GM19351 (cell line): ENCODE measurements around the gene HOXA6.

Experiments
- ATAC-seq: cut with Tn5 transposase; IDR thresholded peaks from one replicate; pipeline ENCODE4 v1.9.1; 2021; ENCODE audit warnings: mild to moderate bottlenecking, moderate library complexity; ENCODE audit not compliant: unreplicated experiment

Gene HOXA6

GRCh38 chr7:27124902-27125689, 22.5 kb downstream of the HOXA6 start:
- ATAC-seq: no peak

GRCh38 chr7:27124096-27124901, 23.3 kb downstream of the HOXA6 start:
- ATAC-seq: no peak

GRCh38 chr7:27123477-27124053, 24.0 kb downstream of the HOXA6 start:
- no peak for ATAC-seq

- ATAC-seq: no peak
These were observed 24.5 kb downstream of the HOXA6 start for GRCh38 chr7:27123007-27123476.

GRCh38 chr7:27122077-27122910, 25.3 kb downstream of the HOXA6 start:
- ATAC-seq: no peak

DNA sequence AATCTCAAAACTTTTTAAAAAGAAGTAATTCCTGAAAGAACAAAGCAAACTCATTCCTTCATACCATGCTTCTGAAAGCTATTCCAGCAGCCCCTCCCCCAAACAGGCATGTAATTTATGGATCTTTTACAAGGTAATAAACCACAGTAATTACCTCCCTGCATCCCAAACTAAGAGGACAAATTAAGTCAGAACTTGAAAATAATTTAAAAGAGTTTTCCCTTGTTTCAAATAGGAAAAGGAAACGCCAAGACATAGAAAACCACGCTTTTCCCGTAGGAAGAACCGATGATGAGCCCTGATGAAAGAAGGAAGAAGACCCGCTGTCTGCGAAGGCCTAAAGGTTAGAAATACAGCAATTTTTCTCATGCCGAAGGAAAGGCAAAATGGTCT, 25.9 kb downstream of the HOXA6 start:
- no peak for ATAC-seq

DNA sequence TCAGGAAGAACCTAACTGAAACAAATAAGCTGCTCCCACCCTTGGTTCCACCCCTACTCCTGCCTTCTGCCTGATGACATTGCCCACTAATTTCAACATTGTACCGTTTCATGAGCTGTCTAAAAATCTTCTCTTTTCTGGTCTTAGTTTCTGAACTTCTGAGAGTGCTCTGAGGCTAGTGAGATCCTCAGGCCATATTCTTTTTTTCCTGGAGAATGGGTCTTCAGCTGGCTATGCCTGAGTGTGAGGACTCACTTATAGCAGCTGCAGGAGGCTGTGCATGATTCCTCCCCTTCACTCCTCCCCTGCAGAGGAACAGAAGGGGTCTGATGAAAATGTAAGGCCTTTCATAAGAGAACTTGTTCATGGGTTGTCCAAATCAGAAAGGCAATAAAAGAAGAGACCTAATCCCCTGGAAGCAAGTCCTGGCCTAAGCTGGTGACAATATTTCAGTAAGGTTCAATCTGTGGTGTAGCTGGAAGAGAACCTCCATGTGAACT, 28.1 kb downstream of the HOXA6 start:
- no peak for ATAC-seq

- no peak for ATAC-seq
These were observed 29.0 kb downstream of the HOXA6 start for GRCh38 chr7:27118580-27118979.

GRCh38 chr7:27117887-27118491, 29.6 kb downstream of the HOXA6 start:
- no peak for ATAC-seq

DNA sequence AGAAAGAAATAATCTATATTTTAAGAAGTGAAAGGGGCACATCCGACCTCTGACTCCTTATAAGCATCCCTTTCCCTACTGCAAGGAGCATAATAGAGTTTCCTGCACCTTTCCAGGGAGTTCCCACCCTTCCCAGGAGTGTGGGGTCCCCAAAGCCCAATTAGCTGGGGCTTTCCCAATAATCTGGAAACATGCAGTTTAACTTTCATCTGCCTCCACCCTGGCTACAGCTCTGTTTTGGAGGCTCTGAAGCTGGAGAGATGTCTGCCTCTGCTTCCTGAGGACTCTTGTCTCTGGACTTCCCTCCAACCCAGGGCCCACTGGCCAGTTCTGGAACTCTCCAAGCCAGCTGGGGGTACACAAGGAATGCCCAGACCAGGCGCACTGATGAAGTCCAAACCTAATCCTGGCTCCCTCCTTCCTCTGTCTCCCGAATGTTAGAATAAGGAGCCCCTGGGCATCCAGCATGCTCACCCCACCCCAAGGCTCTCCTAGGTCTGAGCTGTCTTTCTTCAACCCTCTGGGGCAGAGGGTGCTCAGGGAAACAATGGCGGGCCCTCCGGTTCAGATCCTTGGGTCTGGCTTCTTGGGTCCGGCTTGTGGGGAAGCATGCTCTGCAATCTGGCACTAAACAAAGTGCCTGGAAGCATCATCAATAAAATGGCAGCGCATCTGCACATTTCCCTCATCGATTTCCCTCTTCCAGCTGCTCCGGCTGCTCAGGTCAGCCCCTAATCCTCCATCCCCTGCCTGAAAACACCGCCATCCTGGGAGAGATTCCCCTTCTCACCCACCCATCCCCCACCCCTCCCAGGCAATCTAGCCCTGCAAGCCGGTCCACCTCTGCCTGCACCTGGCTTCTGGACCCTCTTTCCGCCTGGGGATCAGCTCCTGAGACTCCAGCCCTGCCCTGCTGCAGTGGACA, 30.4 kb downstream of the HOXA6 start:
- ATAC-seq: no peak

DNA sequence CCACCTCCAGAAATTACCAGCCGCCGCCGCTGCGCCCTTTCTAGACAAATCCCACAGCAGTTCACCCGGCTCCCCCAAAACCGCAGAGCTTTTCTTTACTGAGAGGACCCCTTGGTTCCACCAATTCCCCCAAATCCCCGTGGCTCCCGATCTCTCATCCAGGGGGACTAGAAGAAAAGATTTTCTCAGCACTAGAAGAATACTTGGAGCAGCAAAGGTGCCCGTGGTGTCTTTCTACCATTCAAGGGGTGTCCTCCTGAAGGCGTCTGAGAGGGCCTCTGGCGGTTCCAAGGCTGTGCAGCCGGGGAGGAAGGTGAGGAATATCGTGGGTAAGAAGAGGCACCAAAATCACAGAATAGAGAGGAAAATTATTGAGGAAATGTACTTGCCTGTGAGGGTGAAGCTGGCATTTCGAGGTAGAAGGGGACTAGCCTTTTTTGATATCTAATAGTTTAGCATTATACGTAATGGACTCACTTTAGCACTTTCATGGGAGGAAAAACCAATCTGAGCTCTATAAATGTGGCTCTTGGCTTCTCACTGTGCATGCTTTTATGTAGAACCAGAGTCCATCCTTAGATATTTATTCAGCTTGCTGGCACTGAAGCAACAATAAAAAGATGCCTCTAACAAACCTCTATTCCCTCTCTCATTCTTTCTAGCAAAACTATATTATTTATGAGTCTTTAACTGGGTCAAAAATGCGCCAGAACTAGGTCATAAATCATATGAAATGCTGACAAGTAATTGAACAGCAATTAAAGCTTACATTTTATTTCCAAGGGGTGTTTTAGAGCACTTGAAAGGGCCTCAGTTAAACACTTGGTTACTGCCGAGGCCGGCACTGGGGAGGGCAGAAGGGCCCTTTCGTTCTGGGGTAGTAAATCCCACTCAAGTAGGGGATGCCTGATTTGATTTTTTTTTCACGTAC, 31.3 kb downstream of the HOXA6 start:
- ATAC-seq: no peak

DNA sequence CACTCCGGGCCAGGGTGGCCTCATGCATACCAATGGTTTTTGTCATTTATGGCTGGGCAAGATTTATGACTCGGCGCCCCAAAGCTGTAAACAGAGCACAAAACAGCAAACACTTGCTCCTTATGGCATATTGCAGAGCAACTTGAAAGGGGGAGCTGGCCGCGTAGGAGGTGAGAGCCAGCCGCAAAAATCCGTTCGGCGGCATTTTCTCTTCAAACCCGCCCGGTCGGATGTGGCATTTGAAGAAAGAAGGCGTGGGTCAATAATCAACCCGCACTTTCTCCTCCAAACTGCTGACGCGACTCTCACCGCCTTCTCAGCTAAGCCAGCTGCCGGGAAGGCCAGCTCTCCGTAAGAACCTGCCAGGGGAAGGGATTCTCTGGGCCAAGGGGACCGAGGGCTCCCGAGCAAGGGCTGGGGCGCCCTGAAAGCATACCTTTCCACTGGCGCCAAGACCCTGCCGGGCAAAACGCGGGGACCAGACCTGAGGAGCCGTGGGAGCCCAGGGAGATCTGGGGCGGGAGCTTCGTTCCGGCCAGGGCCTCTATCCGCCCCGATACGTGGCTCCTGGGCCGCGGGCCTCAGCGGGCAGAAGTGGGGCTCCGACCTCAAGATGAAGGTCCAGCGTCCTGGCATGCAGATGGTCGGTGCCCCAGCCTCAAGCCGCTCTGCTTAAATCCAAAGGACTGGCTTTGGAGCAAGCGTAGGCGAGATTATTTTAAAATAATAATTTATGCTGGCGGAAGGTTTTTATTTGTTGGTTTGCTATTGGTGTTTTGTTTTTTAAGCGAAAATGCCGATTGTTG, 32.1 kb downstream of the HOXA6 start:
- ATAC-seq: no peak

GRCh38 chr7:27114881-27115220, 32.7 kb downstream of the HOXA6 start:
- ATAC-seq: no peak

- no peak for ATAC-seq
These were observed 33.4 kb downstream of the HOXA6 start for GRCh38 chr7:27113991-27114769.

DNA sequence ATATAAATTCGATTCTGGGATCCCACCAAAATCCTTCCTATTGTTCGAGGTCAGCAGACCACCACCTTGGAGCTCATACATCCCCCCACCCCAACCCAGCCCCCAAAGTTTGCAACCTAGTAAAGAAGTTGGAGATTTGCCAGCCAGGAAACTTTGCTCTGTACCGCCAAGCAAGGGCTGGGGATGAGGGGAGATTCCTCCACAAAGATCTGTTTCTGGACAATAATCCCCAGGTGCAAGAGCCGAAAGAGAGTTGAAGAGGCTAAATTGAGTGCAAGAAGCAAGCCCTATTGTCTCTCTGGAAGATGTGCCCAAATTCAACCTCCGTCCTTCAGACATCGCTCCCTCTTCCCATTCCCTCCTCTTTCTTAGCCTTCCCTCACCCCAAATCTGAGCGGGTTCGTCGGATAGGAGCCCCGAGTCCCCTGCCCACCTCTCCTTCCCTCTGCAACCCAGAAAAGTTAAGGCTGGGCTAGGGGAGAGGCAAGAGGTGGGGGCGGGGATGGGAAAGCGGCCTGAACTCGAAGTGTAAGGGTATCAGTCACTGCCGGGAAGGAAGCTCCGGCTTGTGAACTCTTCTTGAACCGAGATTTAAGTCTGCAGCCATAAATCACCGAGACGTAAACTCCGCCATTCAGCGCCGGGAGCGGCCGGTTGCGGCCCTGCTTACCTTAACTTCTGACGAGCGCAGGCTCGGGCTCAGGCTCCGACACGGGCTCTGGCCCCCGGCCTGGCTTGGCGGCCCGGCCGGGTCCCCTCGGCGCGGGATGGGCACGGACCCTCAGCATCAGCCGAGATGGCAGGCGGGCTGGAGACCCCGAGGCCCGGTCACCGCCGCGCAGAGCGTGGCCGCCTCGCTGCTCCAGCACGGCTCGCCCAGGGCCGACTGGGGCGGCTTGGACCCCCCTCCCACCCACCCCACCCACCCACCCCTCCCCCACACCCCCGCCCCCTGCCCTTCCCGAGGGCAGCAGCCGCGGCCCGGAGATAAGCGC, 34.3 kb downstream of the HOXA6 start:
- no peak for ATAC-seq
